Ammon's horn (tissue), 1 donor: Measurements from ENCODE around the gene POLL.
A peak's percentile ranks its signal among the peaks of the same experiment; 100 is the strongest.

Experiments
- DNase-seq: peaks from one replicate; pipeline ENCODE4 v3.0.0-alpha.2; 2016; ENCODE audit warnings: low spot score

Gene POLL

GRCh38 chr10:101573885-101574753 lies 13.9 kb downstream of the POLL start:
- DNase-seq = no peak

GRCh38 chr10:101572785-101573184 lies 15.3 kb downstream of the POLL start:
- DNase-seq = no peak

- DNase-seq = no peak
These were observed 15.9 kb downstream of the POLL start for GRCh38 chr10:101572126-101572525.

GRCh38 chr10:101571271-101571925 lies 16.7 kb downstream of the POLL start:
- DNase-seq = no peak

- peak; percentile 24 for DNase-seq
These were observed 17.4 kb downstream of the POLL start for GRCh38 chr10:101570428-101571270.

GRCh38 chr10:101569622-101570427 lies 18.2 kb downstream of the POLL start:
- DNase-seq = peak; percentile 77

- DNase-seq = no peak
These were observed 18.8 kb downstream of the POLL start for GRCh38 chr10:101569323-101569621.

GRCh38 chr10:101568054-101568745 lies 19.9 kb downstream of the POLL start:
- no peak for DNase-seq

GRCh38 chr10:101567165-101568006 lies 20.7 kb downstream of the POLL start:
- no peak for DNase-seq

GRCh38 chr10:101566333-101567164 lies 21.5 kb downstream of the POLL start:
- peak; percentile 67 for DNase-seq

GRCh38 chr10:101565936-101566332 lies 22.1 kb downstream of the POLL start:
- no peak for DNase-seq

- no peak for DNase-seq
These were observed 22.6 kb downstream of the POLL start for GRCh38 chr10:101565370-101565900.

- DNase-seq = no peak
These were observed 23.5 kb downstream of the POLL start for GRCh38 chr10:101564490-101564991.

GRCh38 chr10:101563497-101564040 lies 24.5 kb downstream of the POLL start:
- no peak for DNase-seq

- no peak for DNase-seq
These were observed 25.1 kb downstream of the POLL start for GRCh38 chr10:101563007-101563406.

- no peak for DNase-seq
These were observed 25.8 kb downstream of the POLL start for GRCh38 chr10:101562231-101562630.

- no peak for DNase-seq
These were observed 26.8 kb downstream of the POLL start for GRCh38 chr10:101561068-101561915.
